Cardiac fibroblast (primary cell): ENCODE measurements around the gene USP19.

Experiments
- DNase-seq, 2 donors: peaks; one replicate each; pipeline versions ENCODE4 v3.0.0 to v3.0.0-alpha.2; 2010; ENCODE audit warnings: low read depth in 2 of 2
- H3K4me3 ChIP-seq, 2 donors: replicated peaks in 1 of 2; 1 replicate in 1 of 2; 2 replicates in 1 of 2; pipeline ENCODE4 v1.5.1; 2011; ENCODE audit warnings: low read depth in 2 of 2, low read length in 2 of 2, mild to moderate bottlenecking in 2 of 2, moderate library complexity in 1 of 2
- CTCF ChIP-seq: IDR thresholded peaks from one replicate; pipeline ENCODE4 v1.5.1; 2011; ENCODE audit warnings: low read depth, mild to moderate bottlenecking, low read length, inconsistent platforms

Gene USP19

GRCh38 chr3:49157289-49157688, 36.7 kb upstream of the USP19 start:
- no peak overlapping the region for H3K4me3 ChIP-seq
- TF ChIP-seq CTCF = no peak
- no peak for DNase-seq

GRCh38 chr3:49153349-49153912, 32.8 kb upstream of the USP19 start:
- no peak for DNase-seq
- H3K4me3 ChIP-seq = no peak overlapping the region
- no peak for TF ChIP-seq CTCF

- no peak for TF ChIP-seq CTCF
- H3K4me3 ChIP-seq = no peak overlapping the region
- no peak for DNase-seq
Measured at GRCh38 chr3:49151610-49152009, 31.0 kb upstream of the USP19 start.

GRCh38 chr3:49148159-49148558, 27.5 kb upstream of the USP19 start:
- TF ChIP-seq CTCF = no peak
- no peak overlapping the region for H3K4me3 ChIP-seq
- no peak for DNase-seq

- no peak for TF ChIP-seq CTCF
Measured at GRCh38 chr3:49140080-49140479, 19.5 kb upstream of the USP19 start.

GRCh38 chr3:49135499-49135898, 14.9 kb upstream of the USP19 start:
- TF ChIP-seq CTCF = no peak
- DNase-seq = no peak
- no peak overlapping the region for H3K4me3 ChIP-seq

More at GRCh38 chr3:49140080-49140479, 19.5 kb upstream of the USP19 start:
- DNase-seq = no peak
- no peak overlapping the region for H3K4me3 ChIP-seq
